H1 (cell line): ENCODE results near the gene NRSN1. TPM values are rescaled to one million over a fixed set of nuclear protein-coding genes. Genes with fewer than 3 reads are reported as not detected.

Source experiments
- BRCA1 ChIP-seq: IDR thresholded peaks from 2 replicates; pipeline ENCODE4 v1.6.1; 2012; ENCODE audit warnings: low read depth, low read length, improper control_type of control experiment
- POU5F1 ChIP-seq: IDR thresholded peaks from 2 replicates; pipeline ENCODE4 v1.6.1; 2011; ENCODE audit warnings: low read depth, mild to moderate bottlenecking, low read length, moderate library complexity
- SIRT6 ChIP-seq: IDR thresholded peaks from one replicate; pipeline ENCODE4 v1.7.1; 2012; ENCODE audit warnings: low read length, inconsistent platforms
- polyA plus RNA-seq, 7 experiments: library from polyadenylated mRNA; depleted of rRNA in 3 of 7; stranded (reverse) in 5 of 7; unstranded in 2 of 7; fragments of >200 nt in 5 of 7; fragments of 200-250 nt in 2 of 7; gene quantifications; 1 replicate in 5 of 7; 2 replicates in 1 of 7; 4 replicates in 1 of 7; pipeline versions ENCODE4 v1.2.1 to v1.2.3, GENCODE V29; 2011 to 2013; ENCODE audit warnings: missing spikeins in 2 of 7, mixed read lengths in 2 of 7
- total RNA-seq: library from RNA; stranded (reverse); fragmentation: NEBNext Ultra II Directional; extraction: Animal tissue kit (Norgen Biotek cat#: 25700); gene quantifications from 2 replicates; pipeline ENCODE4 v1.2.1, GENCODE V29; 2021
- TF ChIP-seq, protein P1 (sequence below): fragments of 300-600 bp; sonication (generic); IDR thresholded peaks from 2 replicates; pipeline ENCODE4 v1.7.1; 2012; ENCODE audit warnings: low read length, moderate library complexity, mild to moderate bottlenecking, inconsistent platforms; ENCODE audit not compliant: insufficient replicate concordance

NRSN1 gene
- total and polyA plus RNA-seq, 2 of the 8 experiments (the other 6 are each of a cell fraction or from before 2014, with no cell fraction given): 0.15 to 0.78 TPM

DNA sequence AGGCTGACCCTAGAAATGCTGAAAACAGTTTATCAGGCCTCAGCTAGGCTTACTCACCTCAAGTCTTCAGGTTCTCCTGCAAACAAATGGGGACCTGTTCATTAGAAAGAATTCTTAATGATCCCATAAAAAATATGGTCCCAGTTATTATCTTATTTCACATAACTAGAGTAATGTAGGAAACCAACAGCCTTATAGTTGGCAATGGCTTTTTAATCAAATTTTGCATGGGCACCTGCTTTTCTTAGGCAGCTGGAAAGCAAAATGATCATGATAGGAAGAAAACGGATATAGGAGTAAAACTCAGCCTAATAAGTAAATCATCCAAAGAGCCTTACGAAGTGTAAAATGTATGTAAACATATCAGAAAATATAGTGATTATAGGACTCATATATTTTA is 1.3 kb downstream of the NRSN1 start (continued):
- TF ChIP-seq, protein P1, sequence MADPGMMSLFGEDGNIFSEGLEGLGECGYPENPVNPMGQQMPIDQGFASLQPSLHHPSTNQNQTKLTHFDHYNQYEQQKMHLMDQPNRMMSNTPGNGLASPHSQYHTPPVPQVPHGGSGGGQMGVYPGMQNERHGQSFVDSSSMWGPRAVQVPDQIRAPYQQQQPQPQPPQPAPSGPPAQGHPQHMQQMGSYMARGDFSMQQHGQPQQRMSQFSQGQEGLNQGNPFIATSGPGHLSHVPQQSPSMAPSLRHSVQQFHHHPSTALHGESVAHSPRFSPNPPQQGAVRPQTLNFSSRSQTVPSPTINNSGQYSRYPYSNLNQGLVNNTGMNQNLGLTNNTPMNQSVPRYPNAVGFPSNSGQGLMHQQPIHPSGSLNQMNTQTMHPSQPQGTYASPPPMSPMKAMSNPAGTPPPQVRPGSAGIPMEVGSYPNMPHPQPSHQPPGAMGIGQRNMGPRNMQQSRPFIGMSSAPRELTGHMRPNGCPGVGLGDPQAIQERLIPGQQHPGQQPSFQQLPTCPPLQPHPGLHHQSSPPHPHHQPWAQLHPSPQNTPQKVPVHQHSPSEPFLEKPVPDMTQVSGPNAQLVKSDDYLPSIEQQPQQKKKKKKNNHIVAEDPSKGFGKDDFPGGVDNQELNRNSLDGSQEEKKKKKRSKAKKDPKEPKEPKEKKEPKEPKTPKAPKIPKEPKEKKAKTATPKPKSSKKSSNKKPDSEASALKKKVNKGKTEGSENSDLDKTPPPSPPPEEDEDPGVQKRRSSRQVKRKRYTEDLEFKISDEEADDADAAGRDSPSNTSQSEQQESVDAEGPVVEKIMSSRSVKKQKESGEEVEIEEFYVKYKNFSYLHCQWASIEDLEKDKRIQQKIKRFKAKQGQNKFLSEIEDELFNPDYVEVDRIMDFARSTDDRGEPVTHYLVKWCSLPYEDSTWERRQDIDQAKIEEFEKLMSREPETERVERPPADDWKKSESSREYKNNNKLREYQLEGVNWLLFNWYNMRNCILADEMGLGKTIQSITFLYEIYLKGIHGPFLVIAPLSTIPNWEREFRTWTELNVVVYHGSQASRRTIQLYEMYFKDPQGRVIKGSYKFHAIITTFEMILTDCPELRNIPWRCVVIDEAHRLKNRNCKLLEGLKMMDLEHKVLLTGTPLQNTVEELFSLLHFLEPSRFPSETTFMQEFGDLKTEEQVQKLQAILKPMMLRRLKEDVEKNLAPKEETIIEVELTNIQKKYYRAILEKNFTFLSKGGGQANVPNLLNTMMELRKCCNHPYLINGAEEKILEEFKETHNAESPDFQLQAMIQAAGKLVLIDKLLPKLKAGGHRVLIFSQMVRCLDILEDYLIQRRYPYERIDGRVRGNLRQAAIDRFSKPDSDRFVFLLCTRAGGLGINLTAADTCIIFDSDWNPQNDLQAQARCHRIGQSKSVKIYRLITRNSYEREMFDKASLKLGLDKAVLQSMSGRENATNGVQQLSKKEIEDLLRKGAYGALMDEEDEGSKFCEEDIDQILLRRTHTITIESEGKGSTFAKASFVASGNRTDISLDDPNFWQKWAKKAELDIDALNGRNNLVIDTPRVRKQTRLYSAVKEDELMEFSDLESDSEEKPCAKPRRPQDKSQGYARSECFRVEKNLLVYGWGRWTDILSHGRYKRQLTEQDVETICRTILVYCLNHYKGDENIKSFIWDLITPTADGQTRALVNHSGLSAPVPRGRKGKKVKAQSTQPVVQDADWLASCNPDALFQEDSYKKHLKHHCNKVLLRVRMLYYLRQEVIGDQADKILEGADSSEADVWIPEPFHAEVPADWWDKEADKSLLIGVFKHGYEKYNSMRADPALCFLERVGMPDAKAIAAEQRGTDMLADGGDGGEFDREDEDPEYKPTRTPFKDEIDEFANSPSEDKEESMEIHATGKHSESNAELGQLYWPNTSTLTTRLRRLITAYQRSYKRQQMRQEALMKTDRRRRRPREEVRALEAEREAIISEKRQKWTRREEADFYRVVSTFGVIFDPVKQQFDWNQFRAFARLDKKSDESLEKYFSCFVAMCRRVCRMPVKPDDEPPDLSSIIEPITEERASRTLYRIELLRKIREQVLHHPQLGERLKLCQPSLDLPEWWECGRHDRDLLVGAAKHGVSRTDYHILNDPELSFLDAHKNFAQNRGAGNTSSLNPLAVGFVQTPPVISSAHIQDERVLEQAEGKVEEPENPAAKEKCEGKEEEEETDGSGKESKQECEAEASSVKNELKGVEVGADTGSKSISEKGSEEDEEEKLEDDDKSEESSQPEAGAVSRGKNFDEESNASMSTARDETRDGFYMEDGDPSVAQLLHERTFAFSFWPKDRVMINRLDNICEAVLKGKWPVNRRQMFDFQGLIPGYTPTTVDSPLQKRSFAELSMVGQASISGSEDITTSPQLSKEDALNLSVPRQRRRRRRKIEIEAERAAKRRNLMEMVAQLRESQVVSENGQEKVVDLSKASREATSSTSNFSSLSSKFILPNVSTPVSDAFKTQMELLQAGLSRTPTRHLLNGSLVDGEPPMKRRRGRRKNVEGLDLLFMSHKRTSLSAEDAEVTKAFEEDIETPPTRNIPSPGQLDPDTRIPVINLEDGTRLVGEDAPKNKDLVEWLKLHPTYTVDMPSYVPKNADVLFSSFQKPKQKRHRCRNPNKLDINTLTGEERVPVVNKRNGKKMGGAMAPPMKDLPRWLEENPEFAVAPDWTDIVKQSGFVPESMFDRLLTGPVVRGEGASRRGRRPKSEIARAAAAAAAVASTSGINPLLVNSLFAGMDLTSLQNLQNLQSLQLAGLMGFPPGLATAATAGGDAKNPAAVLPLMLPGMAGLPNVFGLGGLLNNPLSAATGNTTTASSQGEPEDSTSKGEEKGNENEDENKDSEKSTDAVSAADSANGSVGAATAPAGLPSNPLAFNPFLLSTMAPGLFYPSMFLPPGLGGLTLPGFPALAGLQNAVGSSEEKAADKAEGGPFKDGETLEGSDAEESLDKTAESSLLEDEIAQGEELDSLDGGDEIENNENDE: no peak
- TF ChIP-seq BRCA1: no peak
- no peak for TF ChIP-seq POU5F1
- TF ChIP-seq SIRT6: no peak
